Measurements from ENCODE around the gene MTG1.

MTG1 gene, protein sequence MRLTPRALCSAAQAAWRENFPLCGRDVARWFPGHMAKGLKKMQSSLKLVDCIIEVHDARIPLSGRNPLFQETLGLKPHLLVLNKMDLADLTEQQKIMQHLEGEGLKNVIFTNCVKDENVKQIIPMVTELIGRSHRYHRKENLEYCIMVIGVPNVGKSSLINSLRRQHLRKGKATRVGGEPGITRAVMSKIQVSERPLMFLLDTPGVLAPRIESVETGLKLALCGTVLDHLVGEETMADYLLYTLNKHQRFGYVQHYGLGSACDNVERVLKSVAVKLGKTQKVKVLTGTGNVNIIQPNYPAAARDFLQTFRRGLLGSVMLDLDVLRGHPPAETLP

DNA sequence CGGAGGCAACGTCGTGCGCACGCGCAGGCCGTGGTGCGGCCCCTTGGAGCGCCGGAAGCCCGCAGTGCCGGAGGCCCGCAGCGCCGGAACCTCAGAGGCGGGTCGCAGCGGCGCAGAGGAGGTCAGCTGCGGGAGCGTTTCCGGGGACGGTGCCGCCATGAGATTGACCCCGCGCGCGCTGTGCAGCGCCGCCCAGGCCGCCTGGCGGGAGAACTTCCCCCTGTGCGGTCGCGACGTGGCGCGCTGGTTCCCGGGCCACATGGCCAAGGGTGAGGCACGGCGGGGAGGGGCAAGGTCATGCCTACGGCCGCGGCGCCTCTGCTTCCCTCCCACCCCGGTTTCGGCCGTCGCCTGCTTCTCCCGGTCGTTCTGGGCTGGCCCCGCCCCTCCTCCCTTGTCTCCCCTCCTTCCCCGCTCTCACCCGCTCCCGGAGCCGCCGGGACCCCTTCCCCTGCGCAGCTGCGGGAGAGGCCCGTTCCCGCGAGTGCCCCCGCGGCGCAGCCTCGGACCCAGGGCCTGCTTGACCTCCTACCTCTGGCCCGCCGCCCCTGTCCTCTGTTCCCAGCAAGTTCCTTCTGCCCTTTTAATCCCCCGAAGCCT lies at the start of gene MTG1:
TSS of gene MTG1 (plus strand) at position 94 of the 600 bp plus-strand sequence. CDS start at position 158, 64 bp downstream.
- peak; percentile 84 for DNase-seq (ENCODE audit: low read depth)

DNA sequence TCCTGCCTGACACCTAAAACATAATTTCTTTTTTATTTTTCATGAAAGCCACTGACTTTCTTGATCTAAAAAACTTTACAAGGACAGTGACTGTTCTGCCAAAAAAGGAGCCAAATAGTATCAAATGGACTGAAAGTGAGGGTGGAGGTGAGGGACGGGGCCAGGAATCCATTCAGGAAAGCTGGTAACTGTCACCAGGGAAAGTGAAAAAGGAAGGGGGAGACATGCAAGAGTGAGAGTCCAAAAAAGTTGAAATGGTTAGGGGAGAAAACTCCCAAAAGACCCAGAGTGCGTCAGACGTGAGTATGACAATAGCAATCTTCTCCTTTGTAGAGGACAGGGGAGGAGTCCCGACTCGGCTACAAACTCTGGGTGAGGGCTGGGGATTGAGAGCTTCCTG lies 49.7 kb upstream of the MTG1 start:
- no peak for DNase-seq (ENCODE audit: low read depth)

DNA sequence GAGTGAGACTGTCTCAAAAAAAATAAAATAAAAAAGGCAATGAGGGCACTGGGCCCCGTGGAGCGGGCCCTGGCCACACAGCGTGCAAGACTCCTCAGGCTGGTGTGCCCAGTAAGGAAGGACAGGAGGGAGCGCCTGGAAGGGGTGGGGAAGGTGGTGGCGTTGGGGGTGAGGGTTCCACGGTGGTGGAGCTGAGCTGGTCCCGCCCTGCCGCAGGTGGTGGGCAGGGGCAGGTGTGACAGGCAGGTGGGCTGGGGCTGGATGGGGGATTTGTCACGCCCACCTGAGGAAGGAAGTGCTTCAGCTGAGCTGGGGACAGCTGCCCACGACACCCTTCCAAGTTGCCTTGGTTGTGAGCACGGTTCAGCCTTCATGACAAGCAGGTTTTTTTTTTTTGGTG lies 47.5 kb upstream of the MTG1 start:
- DNase-seq (ENCODE audit: low read depth): no peak

DNA sequence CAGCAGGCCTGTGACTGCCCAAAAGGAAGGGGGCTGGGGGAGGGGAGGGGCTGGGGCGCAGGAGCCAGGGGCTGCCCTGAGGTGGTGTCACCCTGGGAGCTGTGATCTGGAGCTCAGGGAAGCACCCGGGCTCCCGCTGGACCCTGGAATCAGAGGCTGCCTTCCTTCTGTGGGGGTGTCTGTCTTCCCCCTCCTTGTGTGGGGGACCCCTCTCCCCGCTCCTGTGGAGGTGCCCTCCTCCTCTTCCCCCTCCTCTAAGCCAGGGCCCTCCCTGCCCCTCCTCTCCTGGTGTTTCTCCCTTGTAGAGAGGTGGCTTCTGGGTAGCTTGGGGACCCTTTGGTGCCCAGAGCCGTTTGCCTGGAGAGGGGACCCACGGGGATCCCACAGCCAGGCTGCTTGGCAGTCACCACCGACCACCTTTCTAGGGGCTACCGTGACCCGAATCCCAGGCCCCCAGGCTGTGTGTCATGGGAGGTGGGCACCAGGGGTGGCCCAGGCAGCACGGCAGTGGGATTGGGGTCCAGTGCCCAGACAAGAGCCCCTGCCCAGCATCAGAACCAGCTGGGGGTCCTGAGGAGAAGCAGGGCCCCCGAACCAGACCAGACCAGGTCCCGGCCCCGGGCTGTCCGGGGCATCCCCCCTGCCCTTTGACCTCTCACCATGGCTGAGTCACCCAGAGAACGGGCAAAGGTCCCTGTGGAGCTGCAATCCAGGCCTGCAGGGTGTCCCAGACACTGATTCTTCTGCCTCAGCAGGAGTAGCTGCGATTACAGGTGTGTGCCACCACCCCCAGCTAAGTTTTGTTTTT lies 46.0 kb upstream of the MTG1 start:
- no peak for DNase-seq (ENCODE audit: low read depth)

DNA sequence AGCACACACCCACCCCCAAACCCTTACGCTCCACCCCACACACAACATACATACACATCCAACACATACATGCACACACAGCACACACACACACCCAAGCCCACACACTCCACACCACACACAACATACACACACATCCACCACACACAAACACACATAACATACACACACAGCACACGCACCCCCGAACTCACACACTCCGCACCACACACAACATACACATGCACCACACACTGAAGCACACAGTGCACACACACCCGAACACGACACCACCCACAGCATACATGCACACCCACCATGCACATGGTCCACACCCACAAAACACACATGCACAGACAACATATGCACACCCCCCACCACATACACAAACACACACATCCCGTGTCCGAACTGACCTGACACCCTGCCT lies 44.8 kb upstream of the MTG1 start:
- DNase-seq (ENCODE audit: low read depth): no peak

DNA sequence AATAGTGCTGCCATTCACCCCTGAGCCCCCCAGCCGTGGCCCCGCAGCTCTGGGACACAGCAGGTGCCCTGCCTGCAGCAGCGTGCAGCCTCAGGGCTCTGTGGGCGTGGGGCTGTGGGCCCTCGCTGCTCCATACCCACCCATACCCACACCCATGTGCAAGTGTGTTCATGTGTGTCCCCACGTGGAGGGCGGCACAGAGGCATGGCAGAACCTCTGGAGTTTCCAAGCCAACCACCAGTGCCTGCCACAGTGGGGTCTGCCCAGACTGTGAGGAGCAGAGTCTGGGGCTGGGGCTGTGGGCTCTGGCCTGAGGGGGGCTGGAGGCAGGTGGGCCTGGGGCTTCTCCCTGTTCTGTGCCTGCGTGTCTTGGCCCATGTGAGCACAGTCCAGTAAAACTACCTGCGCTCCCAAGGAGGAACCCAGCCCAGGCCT lies 44.4 kb upstream of the MTG1 start:
- no peak for DNase-seq (ENCODE audit: low read depth)

DNA sequence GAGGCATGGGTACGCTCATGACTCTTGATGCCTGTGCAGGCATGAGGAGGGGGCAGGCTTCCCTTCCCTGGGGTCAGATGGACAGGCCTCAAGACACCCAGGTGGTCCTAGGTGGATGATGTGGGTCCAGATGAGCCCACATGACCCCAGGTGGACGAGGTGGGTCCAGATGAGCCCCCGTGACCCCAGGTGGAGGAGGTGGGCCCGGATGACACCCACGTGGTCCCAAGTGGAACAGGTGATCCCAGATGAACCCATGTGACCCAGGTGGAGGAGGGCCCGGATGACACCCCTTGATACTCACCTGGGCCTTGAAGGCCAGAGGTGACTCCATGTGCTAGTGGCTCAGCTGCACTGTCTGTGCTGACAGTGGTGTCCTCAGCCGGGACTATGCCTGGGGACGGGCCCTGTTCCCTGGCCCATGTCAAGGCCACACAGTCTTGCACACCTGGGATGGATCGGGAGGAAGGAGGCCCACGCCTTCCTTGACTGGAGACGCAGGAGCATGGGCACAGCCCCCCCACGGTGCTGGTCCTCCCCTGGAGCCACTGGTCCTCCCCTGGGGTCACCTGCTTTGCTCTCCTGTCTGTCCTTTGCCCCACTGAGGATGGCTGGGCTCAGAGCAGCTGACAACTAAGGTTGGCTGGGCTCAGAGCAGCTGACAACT lies 43.5 kb upstream of the MTG1 start:
- DNase-seq (ENCODE audit: low read depth): no peak

DNA sequence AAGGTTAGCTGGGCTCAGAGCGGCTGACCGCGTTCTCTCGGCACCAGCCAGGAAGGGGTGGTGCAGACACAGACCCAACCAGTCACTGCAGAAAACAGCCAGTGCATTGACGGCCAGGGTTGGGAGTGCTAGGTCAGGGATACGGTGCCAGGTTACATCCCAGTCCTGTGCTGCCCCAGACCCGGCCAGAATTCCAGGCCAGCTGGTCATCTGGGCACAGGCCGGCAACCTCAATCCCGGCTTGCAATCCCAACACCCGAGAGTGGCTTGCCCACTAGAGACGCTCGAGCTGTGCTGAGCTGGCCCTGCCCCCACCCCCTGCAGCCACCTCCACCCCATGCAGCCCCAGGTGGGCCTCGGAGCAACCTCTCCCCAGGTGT lies 43.0 kb upstream of the MTG1 start:
- DNase-seq (ENCODE audit: low read depth): no peak

DNA sequence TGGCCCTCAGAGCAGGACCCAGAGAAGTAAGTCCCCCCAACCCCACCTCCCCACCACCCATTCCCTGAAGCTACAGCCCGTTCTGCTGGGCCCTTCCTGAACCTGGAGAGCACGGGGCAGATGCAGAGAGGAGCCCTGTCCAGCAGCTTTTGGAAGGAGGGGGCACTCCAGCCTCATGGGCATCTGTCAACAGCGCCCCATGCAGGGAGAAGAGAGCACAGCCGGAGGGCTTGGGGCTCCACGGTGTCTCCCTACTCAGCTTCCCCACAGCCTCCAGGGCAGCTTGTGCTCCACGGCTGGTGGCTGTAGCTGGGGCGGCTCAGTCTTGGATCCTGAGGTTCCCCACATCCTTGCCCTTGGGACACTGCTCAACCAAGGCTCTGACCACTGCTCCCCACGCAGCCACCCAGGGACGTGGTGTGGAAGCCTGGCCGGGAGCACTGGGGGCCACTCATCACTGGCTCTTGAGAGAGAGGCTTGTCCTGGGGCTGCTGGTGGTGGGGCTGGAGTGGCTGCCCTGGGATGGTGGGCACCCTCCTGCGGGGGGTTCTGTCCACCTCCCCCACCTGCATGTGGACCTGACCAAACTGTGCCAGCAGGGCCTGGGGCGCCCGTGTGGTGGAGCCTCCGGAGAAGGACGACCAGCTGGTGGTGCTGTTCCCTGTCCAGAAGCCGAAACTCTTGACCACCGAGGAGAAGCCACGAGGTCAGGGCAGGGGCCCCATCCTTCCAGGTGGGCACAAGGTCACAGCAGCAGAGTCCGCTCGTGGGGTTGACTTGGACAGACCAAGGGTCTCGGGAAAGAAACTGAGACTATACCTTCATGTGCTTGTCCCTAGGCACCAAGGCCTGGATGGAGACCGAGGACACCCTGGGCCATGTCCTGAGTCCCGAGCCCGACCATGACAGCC lies 42.3 kb upstream of the MTG1 start:
- DNase-seq (ENCODE audit: low read depth): no peak

DNA sequence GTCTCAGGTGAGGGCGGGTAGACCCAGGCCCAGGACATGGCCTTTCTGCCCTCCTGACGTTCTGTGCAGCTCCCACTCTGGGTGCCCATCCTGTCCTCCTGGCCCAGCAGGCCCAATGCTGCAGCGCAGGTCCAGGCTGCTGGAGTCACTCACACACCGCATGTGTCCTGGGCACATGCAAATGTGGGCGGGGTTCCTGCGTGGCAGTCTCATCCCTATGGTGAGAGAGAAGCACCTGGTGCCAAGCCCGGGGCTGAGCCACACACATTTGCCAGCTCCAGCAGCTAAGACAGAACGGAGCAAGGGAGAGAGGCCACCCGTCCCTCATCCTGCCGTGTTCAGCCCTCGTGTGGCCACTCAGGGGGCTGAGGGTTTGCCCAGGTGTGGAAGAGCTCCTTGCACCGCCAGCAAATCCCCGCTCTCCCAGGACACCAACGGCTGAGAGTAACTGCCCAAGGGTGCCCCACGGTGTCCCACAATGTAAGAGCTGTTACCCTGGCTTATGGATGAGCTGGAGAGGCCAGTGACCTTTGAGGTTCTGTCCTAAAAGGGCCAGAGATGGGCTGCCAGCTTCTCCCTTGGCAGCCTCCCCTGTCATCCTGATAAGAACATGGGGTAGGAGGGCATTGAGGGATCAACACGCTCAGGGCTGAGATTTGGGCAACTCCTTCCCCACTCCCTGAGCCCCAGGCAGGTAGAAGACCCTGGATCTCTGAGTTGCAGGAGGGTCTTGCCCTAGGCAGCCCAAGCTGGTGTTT lies 40.6 kb upstream of the MTG1 start:
- no peak for DNase-seq (ENCODE audit: low read depth)

DNA sequence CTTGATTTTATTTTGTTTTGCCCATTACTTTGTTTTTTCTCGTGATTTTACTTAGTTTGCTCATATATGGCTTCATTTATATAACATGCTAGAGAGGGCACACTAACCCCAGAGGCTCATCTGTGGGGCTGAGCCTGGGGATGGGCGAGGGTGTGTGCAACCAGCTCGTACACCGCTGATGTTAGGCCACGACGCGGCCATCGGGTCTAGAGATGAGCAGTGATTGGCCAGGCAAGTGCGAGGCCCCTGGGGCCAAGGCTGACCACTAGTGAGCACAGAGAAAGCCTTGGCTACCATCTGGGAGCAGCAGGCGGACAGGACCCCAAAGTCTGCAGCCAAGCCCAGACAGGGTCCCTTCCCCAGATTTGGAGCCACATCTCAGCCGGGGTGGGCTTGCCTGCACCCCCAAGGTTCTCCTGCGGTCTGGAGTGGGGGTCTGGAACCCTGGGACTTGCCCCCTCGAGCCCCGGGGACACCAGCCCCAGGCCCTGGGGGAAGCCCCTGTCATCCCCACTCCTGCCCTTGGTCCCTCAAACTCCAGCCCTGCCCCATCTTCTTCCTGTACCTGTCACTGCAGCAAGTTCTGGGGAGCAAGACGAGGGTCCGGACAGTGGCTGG lies 39.9 kb upstream of the MTG1 start:
- DNase-seq (ENCODE audit: low read depth): no peak

DNA sequence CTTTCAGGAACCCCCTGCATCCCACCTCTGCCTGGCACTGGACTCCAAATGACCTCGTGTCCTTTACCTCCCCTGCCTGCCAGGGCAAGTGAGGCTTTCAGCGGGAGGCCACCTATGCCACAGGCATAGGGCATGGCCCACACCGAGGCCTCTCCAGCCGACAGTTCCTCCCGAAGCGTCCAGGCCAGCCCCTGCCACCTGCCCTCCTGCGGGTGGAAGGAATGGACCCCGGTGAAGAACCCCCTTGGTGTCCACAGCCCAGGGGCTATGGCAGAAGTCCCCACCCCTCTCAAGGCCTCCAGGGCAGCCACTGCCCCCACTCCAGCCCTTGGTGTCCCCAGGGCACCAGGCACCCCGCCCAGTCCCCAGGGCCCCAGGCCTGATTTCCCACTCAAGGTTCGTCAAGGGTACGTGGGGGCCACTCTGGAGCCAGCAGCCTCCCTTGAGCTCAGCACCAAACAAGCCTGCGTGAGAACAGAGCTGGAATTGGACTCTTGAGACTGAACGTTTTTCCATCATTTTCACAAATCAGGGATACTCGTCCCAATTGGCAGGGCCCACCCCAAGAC lies 39.2 kb upstream of the MTG1 start:
- DNase-seq (ENCODE audit: low read depth): no peak

DNA sequence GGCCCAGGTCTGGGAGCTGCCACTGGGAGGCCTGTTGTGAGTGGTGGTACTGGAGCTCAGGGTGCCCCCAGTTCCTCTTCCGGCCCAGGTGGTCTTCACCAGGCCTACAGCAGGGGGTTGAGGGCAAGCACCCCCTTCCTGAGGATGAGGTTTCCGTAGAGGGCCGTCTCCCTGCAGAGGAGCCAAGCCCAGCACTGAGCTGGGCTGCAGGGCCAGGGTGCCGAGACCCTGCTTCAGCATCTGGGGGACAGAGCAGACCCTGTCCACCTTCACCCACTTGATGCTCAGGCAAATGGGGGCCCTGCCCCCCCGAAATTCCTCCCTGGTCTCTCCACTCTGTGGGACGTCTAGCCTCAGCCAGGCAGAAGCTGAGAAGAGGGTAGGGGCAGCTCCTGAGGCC lies 38.7 kb upstream of the MTG1 start:
- DNase-seq (ENCODE audit: low read depth): no peak

DNA sequence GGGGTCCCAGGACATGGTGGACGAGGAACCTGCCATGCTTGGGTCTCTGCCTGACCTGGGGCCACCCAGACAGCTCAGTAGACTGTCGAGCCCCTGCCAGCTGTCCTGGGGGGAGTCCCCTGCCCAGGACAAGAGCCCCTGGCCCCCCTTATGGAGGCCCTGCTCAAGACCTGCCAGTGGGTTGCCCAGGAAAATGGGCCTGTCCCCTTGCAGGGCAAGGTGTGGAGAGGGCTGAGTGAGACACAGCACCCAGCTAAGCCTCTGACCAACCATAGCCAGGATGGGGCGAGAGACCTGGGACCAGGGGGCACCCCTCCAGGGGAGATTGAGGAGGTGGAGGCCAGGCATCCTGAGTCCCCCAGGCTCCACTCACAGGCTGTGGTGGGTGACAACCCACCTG lies 38.0 kb upstream of the MTG1 start:
- no peak for DNase-seq (ENCODE audit: low read depth)

DNA sequence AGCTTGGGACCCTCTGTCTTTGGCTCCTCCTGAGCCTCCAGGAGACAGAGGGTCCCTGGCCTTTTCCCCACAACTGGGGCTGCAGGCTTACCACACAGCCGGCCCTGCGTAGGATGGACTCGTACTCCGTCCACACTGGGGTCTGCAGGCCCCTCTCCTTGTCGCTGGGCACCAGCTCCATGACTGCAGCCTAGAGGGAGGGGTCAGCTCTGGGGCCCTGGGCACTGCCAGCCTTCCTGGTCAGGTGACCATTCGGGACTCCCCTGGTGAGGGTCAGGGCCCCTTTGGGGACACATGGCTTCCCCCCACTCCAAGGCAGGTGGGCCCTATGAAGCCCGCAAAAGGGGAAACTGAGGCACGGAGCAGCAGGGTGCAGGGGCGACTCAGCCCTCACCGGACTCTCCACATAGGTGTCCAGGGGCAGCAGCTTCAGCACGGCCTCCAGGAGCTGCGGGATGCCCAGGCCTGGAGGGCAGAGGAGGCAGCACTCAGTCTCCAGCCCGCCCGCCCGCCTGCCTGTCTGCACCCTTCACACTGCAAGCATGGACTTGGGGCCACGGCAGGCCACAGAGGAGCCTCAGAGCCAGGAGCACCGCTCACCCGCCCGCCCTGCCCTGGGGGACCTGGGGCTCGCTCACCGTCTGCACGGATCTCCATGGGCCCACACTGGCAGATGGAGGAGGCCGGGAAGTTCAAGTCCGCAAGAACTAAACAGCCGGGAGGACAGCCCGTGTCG lies 37.2 kb upstream of the MTG1 start:
- DNase-seq (ENCODE audit: low read depth): no peak

DNA sequence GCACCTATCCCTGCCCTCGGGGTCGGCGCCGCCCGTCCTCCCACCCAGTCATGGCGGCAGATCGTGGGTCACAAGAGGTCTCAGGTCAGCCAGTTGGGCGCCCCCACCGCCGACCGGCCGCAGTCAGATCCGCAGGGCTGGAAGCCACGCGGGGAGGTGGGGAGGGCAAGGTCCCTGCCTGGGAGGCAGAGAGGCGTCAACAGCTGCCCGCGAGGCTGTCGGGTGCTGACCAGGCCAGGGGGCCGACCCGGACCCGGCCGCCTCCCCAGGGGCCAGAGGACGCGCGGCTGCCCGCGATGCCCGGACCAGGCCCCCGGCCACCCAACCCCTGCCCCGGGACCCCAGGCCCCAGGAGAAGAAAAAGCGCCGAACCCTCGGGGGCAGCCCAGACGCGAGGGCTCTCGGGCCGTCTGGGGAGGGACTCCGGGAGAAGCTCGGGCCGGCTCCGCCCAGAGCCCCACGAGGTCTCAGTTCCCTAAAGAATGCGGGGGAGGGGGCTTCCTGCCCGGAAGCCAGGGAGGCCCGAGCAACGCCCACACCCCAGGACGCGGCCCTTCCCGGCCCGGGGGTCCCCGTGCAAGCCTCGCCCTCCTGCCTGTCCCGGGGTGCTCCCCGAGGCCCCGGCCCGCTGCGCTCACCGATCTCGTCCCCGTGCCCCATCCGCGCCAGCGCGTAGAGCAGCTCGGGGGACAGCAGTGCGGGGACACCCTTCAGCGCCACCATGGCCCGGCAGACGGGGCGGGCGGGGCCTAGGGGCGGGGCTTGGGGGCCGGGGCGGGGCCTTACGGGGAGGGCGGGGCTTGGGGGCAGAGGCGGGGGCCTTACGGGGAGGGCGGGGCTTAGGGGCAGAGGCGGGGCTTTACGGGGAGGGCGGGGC lies 36.4 kb upstream of the MTG1 start, which contains the start of gene FUOM:
TSS of gene FUOM (minus strand) at position 735 of the 877 bp plus-strand sequence. CDS start at position 723, 12 bp downstream.
- no peak for DNase-seq (ENCODE audit: low read depth)

DNA sequence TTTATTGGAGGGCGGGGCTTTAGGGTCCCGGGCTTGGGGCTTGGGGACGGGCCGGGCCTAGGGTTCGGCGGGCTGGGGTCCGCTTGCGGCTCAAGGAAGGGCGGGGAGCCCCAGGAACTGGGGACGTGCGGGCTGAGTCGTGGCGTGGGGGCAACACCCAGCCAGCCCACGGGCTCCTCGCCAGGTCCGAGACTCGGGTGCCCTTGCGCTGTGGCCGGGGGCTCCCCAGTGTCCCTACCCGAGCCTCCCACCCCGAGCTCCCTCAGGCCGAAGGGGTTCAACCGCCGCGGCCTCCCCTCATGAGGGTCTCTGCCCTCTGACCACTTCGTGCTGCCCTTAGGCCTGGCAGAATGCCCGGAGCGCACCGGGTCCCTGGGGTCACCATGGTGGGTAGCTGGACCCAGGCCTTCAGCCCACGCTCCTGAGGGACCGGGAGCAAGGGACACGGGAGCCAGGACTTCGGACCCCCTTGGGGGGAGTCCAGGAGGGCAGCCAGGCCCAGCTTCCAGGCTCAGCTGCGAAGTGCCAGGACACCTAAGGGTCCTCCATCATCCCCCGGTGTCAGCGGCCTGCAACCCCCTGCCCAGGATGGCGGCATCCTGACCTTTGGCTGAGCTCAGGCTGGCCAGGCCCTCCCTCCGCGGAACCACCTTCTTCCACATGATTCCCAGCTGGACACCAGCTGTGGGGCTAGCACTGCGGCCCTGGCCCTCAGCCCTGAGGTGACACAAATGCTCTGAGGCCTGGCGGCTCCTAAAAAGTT lies 35.6 kb upstream of the MTG1 start:
- DNase-seq (ENCODE audit: low read depth): no peak

Data from GM04504 (cell line).